ENCODE data around the gene PSTPIP2. TPM values are rescaled to one million over a fixed set of nuclear protein-coding genes. Genes with fewer than 3 reads are reported as not detected.

PSTPIP2 gene
- total and polyA plus RNA-seq, 2 of the 8 experiments (the other 6 are each of a cell fraction or from before 2014, with no cell fraction given), result 1.8 to 2.4 TPM

DNA sequence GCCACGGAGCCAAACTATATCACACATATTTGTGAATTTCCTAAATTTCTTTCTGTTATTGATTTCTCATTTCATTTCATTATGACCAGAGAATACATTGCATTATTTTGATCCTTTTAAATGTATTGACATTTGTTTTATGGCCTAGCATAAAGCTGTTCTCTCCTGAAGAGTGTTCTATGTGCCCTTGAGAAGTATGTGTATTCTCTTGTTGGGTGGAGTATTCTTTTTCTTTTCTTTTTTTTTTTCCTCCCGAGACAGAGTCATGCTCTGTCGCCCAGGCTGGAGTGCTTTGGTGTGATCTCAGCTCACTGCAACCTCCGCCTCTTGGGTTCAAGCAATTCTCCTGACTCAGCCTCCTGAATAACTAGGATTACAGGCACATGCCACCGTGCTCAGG, 37.3 kb upstream of the PSTPIP2 start:
- CTCF ChIA-PET (ENCODE audit: partially characterized antibody), result no interaction called here
- H4K8ac ChIP-seq (ENCODE audit: extremely low read depth, insufficient read depth, low read length), result no peak overlapping the region
- H4K5ac ChIP-seq (ENCODE audit: insufficient read length, low read depth, low read length), result no peak overlapping the region
- no peaks in the 10 kb centered on the region for H3K23me2 ChIP-seq (ENCODE audit: low read depth, low read length)
- no peak overlapping the region for H3K56ac ChIP-seq (replicated peaks; ENCODE audit: insufficient read length, low read depth, low read length)
- H3K4ac ChIP-seq (replicated peaks; ENCODE audit: insufficient read length, low read depth, low read length), result no peak overlapping the region
- H3K79me2 ChIP-seq (ENCODE audit: control insufficient read depth in 1 of 2, insufficient read depth in 2 of 2, low read length in 2 of 2), result peaks cover 0 to 16% of the 10 kb centered on the region in 2 experiments; a peak in 2 of 4 replicates
- H3K9me3 ChIP-seq (ENCODE audit: insufficient read depth in 2 of 2, low read depth in 1 of 2, low read length in 1 of 2), result no peaks in the 10 kb centered on the region
- no peak overlapping the region for H3K27ac ChIP-seq (ENCODE audit: low read depth, low read length)
- no peak overlapping the region for H3K4me2 ChIP-seq (ENCODE audit: insufficient read depth in 1 of 2, low read depth in 2 of 2, low read length in 2 of 2)
- no peak overlapping the region for H3K14ac ChIP-seq (ENCODE audit: insufficient read length)
- H4K20me1 ChIP-seq (replicated peaks in 1 of 2; ENCODE audit: control insufficient read depth in 1 of 2, insufficient read depth in 2 of 2, low read length in 2 of 2), result peaks cover 0 to 1% of the 10 kb centered on the region in 2 experiments
- no peak overlapping the region for H3K18ac ChIP-seq (ENCODE audit: extremely low read depth, low read length)
- H3K23ac ChIP-seq (ENCODE audit: insufficient read length), result no peak overlapping the region
- no peak overlapping the region for H3K4me3 ChIP-seq (ENCODE audit: extremely low read depth in 1 of 4, insufficient read depth in 2 of 4, low read depth in 3 of 4, low read length in 4 of 4)
- DNase-seq (ENCODE audit: low read depth in 1 of 2, low spot score in 2 of 2), result no peak
- H2AFZ ChIP-seq (ENCODE audit: low read length), result no peak overlapping the region
- no peaks in the 10 kb centered on the region for H3K4me1 ChIP-seq (replicated peaks in 1 of 4; ENCODE audit: control insufficient read depth in 3 of 4, insufficient read depth in 4 of 4, low read length in 3 of 4)
- WGBS, 2 experiments (ENCODE audit: extremely low coverage in 1 of 2, insufficient coverage in 1 of 2, insufficient read length in 1 of 2, insufficient replicate concordance in 2 of 2, low coverage in 1 of 2, low lambda C conversion rate in 2 of 2, missing lambda C conversion rate in 1 of 2), result 96% methylated on average over 5 of the region's 5 CpGs; no CpG with 5 or more reads in 1 of the 2 experiments
- no peak overlapping the region for H2AK5ac ChIP-seq (ENCODE audit: low read depth, low read length)
- no peak overlapping the region for H2BK120ac ChIP-seq (replicated peaks; ENCODE audit: low read depth, low read length)
- no peaks in the 10 kb centered on the region; the same call in 1 of the 2 replicates for H3K79me1 ChIP-seq (ENCODE audit: low read depth, low read length)
- no peak for FAIRE-seq
- no peak overlapping the region for H2BK20ac ChIP-seq (ENCODE audit: low read length)
- H3K27me3 ChIP-seq (replicated peaks in 1 of 4; ENCODE audit: control insufficient read depth in 3 of 4, extremely low read depth in 1 of 4, insufficient read depth in 3 of 4, low read length in 3 of 4), result no peaks in the 10 kb centered on the region
- H3K36me3 ChIP-seq (ENCODE audit: control insufficient read depth in 2 of 4, insufficient read depth in 4 of 4, low read length in 3 of 4), result peaks cover 5 to 47% (median 15%) of the 10 kb centered on the region in 4 experiments; a peak in 6 of 8 replicates
- TF ChIP-seq KDM1A (IDR thresholded peaks at IDR 0.05; ENCODE audit: borderline replicate concordance, low read length) (no peak), SP2 (IDR thresholded peaks at IDR 0.05; ENCODE audit: low read length) (no peak), ZNF274 (IDR thresholded peaks at IDR 0.05; ENCODE audit: borderline replicate concordance, extremely low read depth, low read length) (no peak), MAFK (IDR thresholded peaks at IDR 0.05; ENCODE audit: low read depth, low read length) (no peak), HDAC6 (IDR thresholded peaks at IDR 0.05; ENCODE audit: low read depth, low read length) (no peak), POLR2A (IDR thresholded peaks at IDR 0.05; ENCODE audit: control extremely low read depth in 1 of 2, low read depth in 2 of 2, low read length in 2 of 2) (no peak), RXRA (IDR thresholded peaks at IDR 0.05; ENCODE audit: insufficient read depth, low read depth, low read length) (no peak), POU5F1 (IDR thresholded peaks at IDR 0.05; ENCODE audit: low read depth, low read length) (no peak), RNF2 (IDR thresholded peaks at IDR 0.05; ENCODE audit: borderline replicate concordance, low read depth, low read length, missing control alignments, poor library complexity, severe bottlenecking) (no peak), ASH2L (IDR thresholded peaks at IDR 0.05; ENCODE audit: low read length) (no peak)
- TF ChIP-seq, protein P1, sequence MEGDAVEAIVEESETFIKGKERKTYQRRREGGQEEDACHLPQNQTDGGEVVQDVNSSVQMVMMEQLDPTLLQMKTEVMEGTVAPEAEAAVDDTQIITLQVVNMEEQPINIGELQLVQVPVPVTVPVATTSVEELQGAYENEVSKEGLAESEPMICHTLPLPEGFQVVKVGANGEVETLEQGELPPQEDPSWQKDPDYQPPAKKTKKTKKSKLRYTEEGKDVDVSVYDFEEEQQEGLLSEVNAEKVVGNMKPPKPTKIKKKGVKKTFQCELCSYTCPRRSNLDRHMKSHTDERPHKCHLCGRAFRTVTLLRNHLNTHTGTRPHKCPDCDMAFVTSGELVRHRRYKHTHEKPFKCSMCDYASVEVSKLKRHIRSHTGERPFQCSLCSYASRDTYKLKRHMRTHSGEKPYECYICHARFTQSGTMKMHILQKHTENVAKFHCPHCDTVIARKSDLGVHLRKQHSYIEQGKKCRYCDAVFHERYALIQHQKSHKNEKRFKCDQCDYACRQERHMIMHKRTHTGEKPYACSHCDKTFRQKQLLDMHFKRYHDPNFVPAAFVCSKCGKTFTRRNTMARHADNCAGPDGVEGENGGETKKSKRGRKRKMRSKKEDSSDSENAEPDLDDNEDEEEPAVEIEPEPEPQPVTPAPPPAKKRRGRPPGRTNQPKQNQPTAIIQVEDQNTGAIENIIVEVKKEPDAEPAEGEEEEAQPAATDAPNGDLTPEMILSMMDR (IDR thresholded peaks at IDR 0.05; ENCODE audit: control extremely low read depth in 1 of 3, insufficient read depth in 1 of 3, low read depth in 1 of 3, low read length in 3 of 3), result no peak
- no peak overlapping the region for H2BK12ac ChIP-seq (ENCODE audit: low read depth, low read length)
- no peak overlapping the region for H2BK5ac ChIP-seq (ENCODE audit: low read depth, low read length)
- no peak overlapping the region for H3K9ac ChIP-seq (replicated peaks in 1 of 4; ENCODE audit: extremely low read depth in 1 of 4, low read depth in 3 of 4, low read length in 3 of 4)
- POLR2A ChIA-PET (ENCODE audit: partially characterized antibody), result interaction anchor here (0.7 to 1.3 kb wide), 2 partner anchors 10 to 204 kb away, joined by 3 read pairs; no protein-coding TSS in a partner anchor
- no peak overlapping the region for H2BK15ac ChIP-seq (ENCODE audit: low read length)
- no peak overlapping the region for H4K91ac ChIP-seq (replicated peaks; ENCODE audit: insufficient read length, low read length)
